ENCODE measurements around the gene ARL6IP4.

GRCh38 chr12:123029550-123029949, 49.1 kb downstream of the ARL6IP4 start:
- TF ChIP-seq, protein P1, sequence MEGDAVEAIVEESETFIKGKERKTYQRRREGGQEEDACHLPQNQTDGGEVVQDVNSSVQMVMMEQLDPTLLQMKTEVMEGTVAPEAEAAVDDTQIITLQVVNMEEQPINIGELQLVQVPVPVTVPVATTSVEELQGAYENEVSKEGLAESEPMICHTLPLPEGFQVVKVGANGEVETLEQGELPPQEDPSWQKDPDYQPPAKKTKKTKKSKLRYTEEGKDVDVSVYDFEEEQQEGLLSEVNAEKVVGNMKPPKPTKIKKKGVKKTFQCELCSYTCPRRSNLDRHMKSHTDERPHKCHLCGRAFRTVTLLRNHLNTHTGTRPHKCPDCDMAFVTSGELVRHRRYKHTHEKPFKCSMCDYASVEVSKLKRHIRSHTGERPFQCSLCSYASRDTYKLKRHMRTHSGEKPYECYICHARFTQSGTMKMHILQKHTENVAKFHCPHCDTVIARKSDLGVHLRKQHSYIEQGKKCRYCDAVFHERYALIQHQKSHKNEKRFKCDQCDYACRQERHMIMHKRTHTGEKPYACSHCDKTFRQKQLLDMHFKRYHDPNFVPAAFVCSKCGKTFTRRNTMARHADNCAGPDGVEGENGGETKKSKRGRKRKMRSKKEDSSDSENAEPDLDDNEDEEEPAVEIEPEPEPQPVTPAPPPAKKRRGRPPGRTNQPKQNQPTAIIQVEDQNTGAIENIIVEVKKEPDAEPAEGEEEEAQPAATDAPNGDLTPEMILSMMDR (IDR thresholded peaks at IDR 0.05) = no peak
- no peak for TF ChIP-seq POLR2A (IDR thresholded peaks at IDR 0.05)

Measured in esophagus squamous epithelium (tissue), 4 donors.